Transverse colon (tissue), 4 donors: ENCODE measurements around the gene USP7. TPM values are rescaled to one million over a fixed set of nuclear protein-coding genes. Genes with fewer than 3 reads are reported as not detected.

ENCODE experiments used
- DNase-seq: peaks from one replicate; pipeline ENCODE4 v3.0.0-alpha.2; 2019
- H3K27ac ChIP-seq, 4 donors: fragments of 200-600 bp; sonication (generic); 2 replicates each; pipeline ENCODE4 v1.5.1; 2016 to 2018; ENCODE audit warnings: inconsistent platforms in 4 of 4
- H3K27me3 ChIP-seq: fragments of 200-600 bp; sonication (generic); 2 replicates; pipeline ENCODE4 v1.5.1; 2017; ENCODE audit warnings: inconsistent platforms
- H3K36me3 ChIP-seq, 4 donors: fragments of 200-600 bp; sonication (generic); 2 replicates each; pipeline ENCODE4 v1.5.1; 2017 to 2019; ENCODE audit warnings: inconsistent platforms in 4 of 4
- H3K4me1 ChIP-seq, 4 donors: fragments of 200-600 bp; sonication (generic); 2 replicates each; pipeline ENCODE4 v1.5.1; 2017 to 2020; ENCODE audit warnings: inconsistent platforms in 4 of 4
- H3K4me3 ChIP-seq, 4 donors: fragments of 200-600 bp; sonication (generic); 1 replicate in 1 of 4; 2 replicates in 3 of 4; pipeline versions ENCODE4 v1.5.1 to v1.6.1; 2017 to 2019; ENCODE audit warnings: inconsistent platforms in 4 of 4
- H3K9me3 ChIP-seq, 2 donors: fragments of 200-600 bp; sonication (generic); 2 replicates each; pipeline ENCODE4 v1.5.1; 2017 to 2019; ENCODE audit warnings: inconsistent platforms in 2 of 2
- EP300 ChIP-seq: sonication (generic); formaldehyde crosslinking; IDR thresholded peaks from one replicate; pipeline ENCODE4 v1.6.1; 2017; ENCODE audit warnings: antibody characterized with exemption, low read depth
- POLR2A ChIP-seq: fragments of 450-650 bp; IDR thresholded peaks from one replicate; pipeline ENCODE4 v1.6.1; 2016; ENCODE audit warnings: antibody characterized with exemption, mild to moderate bottlenecking, moderate library complexity
- POLR2AphosphoS5 ChIP-seq, 3 donors: sonication (generic); formaldehyde crosslinking; IDR thresholded peaks; one replicate each; pipeline ENCODE4 v1.6.1; 2016; ENCODE audit warnings: antibody characterized with exemption in 3 of 3
- WGBS, 2 donors: methylation state at CpG; one replicate each; pipeline ENCODE4 v1.1.5; 2018; ENCODE audit warnings: low coverage in 1 of 2; 5-methylcytosine and 5-hydroxymethylcytosine counted together
- in situ Hi-C, 4 donors: fragments of 200-750 bp; cut with MboI; loops; one replicate each; pipeline versions ENCODE4 v1.15.0 to v1.15.1; 2017; ENCODE audit warnings: low sequenced_read_pairs in 3 of 4, low pct_ligation_motif_present in 1 of 4, low pct_unique_long_range_greater_than_20kb in 1 of 4
- intact Hi-C: fragments of 100-400 bp; cut with DNase I; formaldehyde crosslinking; loops from one replicate; pipeline ENCODE4 v1.15.1; 2023; ENCODE audit warnings: low total_unique reads
- total RNA-seq, 4 donors: library from RNA; depleted of rRNA; stranded (reverse); fragments of >200 nt; gene quantifications; one replicate each; pipeline ENCODE4 v1.1.0, GENCODE V29; 2016
- TF ChIP-seq, protein P1 (sequence below), 5 experiments: fragments of 200-600 bp in 3 of 5; fragments of 450-650 bp in 2 of 5; sonication (generic) in 3 of 5; IDR thresholded peaks; 1 replicate in 2 of 5; 2 replicates in 3 of 5; pipeline ENCODE4 v1.5.1; 2016 to 2017; ENCODE audit warnings: antibody characterized with exemption in 5 of 5, inconsistent platforms in 3 of 5, mild to moderate bottlenecking in 2 of 5, moderate library complexity in 1 of 5

The USP7 gene
- total RNA-seq, 4 donors from 2014 or later: 72.9 to 419 (median 158) TPM

DNA sequence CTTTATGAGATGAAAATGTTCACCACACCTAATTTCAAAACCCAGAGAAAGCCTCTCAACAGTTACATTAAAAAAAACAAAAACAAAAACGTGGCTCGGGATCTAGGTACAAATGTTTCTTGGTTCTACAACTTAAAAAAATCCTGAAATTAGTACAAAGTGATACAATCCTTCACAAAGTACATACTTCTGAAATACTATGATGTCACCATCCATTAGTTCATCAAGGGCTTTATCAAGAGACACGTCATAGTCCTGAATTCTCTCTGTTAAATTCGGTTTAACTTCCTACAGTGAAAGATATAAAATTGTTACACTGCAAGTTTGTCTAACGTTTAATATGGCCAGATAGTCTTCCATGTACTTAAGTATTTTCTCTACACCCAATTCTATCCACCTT is 63.4 kb downstream of the USP7 start:
- Histone ChIP-seq H3K27me3 (no peaks in the 10 kb centered on the region), H3K4me3 (no peak overlapping the region), H3K4me1 (no peaks in the 10 kb centered on the region), H3K36me3 (peaks cover 0 to 97% (median 50%) of the 10 kb centered on the region in 4 donors), H3K27ac (no peak overlapping the region), H3K9me3 (no peaks in the 10 kb centered on the region)
- intact Hi-C loops (loop anchor here (10.0 kb wide), 1 partner anchor 104 kb away; no protein-coding TSS in a partner anchor), in situ Hi-C loops (loop anchor here in 2 of 4 donors (10.0 kb wide), 1 partner anchor 104 kb away; no protein-coding TSS in a partner anchor)
- TF ChIP-seq, protein P1, sequence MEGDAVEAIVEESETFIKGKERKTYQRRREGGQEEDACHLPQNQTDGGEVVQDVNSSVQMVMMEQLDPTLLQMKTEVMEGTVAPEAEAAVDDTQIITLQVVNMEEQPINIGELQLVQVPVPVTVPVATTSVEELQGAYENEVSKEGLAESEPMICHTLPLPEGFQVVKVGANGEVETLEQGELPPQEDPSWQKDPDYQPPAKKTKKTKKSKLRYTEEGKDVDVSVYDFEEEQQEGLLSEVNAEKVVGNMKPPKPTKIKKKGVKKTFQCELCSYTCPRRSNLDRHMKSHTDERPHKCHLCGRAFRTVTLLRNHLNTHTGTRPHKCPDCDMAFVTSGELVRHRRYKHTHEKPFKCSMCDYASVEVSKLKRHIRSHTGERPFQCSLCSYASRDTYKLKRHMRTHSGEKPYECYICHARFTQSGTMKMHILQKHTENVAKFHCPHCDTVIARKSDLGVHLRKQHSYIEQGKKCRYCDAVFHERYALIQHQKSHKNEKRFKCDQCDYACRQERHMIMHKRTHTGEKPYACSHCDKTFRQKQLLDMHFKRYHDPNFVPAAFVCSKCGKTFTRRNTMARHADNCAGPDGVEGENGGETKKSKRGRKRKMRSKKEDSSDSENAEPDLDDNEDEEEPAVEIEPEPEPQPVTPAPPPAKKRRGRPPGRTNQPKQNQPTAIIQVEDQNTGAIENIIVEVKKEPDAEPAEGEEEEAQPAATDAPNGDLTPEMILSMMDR (IDR thresholded peaks at IDR 0.05): no peak
- no peak for TF ChIP-seq EP300
- TF ChIP-seq POLR2AphosphoS5 (IDR thresholded peaks at IDR 0.05): no peak
- no peak for TF ChIP-seq POLR2A
- WGBS, 2 donors: 80 to 83% methylated on average over 5 of the region's 5 CpGs
- no peak for DNase-seq

DNA sequence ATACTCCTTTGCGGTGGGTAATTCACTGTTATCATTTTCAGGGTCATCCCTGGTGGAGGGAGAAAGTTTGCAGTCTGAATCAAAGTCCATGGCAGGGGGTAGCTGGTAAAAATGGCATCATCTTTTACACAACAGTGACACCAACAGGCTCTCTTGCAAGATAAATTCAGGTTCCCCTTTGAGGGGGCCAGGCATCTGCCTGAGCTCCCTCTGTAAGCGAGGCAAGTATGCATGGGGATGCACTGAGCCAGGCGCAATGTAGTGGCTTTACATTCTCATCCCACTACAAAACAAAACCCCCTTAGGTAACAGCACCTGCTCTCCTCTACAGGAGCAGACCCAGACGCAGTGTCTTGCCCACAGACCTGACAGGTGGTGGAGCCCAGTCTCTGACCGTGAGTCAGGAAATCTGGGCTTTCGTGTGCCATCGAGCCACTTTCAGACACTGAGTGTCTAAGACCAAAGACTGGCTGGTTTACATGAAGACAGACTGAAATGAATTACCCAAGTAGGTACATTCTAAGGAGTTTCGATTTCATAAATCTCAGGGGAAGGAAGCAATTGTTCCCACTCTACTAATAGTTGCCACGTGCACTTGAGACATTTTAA is 63.9 kb downstream of the USP7 start:
- Histone ChIP-seq H3K4me3 (no peak overlapping the region), H3K27ac (no peak overlapping the region), H3K36me3 (peaks cover 0 to 97% (median 50%) of the 10 kb centered on the region in 4 donors), H3K9me3 (no peaks in the 10 kb centered on the region), H3K4me1 (no peaks in the 10 kb centered on the region), H3K27me3 (no peaks in the 10 kb centered on the region)
- no peak for DNase-seq
- WGBS, 2 donors: 75 to 87% methylated on average over 2 to 9 of the region's 9 CpGs
- TF ChIP-seq EP300: no peak
- no peak for TF ChIP-seq POLR2A
- no peak for TF ChIP-seq POLR2AphosphoS5 (IDR thresholded peaks at IDR 0.05)
- TF ChIP-seq, protein P1 (IDR thresholded peaks at IDR 0.05): no peak
- in situ Hi-C loops: loop anchor here in 3 of 4 donors (10.0 to 25.0 kb wide), 3 partner anchors 105 to 238 kb away; partner anchors contain the start of gene ABAT (in 1 of the 3)
- intact Hi-C loops: loop anchor here (10.0 kb wide), 1 partner anchor 105 kb away; no protein-coding TSS in a partner anchor

DNA sequence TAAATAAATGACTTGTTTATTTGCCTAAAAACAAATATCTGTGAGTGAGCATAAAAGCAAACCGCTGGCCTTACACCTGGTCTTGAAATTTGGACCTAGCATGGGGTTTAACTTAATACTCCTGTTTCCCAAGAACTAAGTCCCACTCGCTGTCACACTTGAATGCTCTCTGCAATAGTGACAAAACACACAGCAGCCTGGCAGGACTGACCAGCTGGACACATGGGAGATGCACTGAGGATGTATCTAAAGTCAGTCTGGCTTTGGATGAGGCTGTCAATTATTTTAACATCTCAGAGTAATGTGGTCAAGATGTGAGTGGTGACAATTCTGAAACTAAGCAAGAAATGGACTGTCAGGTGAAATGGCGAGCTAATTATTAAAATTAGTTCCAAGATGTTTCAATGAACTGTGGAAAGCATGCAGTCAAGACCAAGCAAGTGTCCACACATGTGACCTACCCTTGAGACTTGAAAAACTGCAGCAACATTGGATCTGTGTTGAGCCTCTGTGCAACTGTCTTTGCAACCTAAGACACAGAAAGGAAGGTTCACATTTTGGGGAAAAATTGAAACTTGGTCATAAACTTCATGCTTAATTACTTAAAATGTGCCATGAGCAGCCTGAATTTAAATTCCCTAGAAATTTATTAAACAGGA is 64.9 kb downstream of the USP7 start:
- intact Hi-C loops (no loop called here), in situ Hi-C loops (loop anchor here in 2 of 4 donors (25.0 kb wide), 2 partner anchors 236 to 239 kb away; partner anchors contain the start of gene ABAT (in 1 of the 2))
- no peaks in the 10 kb centered on the region for H3K27me3 ChIP-seq
- TF ChIP-seq POLR2A (no peak), POLR2AphosphoS5 (IDR thresholded peaks at IDR 0.05) (no peak), EP300 (no peak)
- TF ChIP-seq, protein P1 (IDR thresholded peaks at IDR 0.05): no peak
- DNase-seq: no peak
- 95 to 100% methylated on average over 3 of the region's 3 CpGs for WGBS, 2 donors
- H3K36me3 ChIP-seq: peaks cover 0 to 96% (median 49%) of the 10 kb centered on the region in 4 donors
- no peak overlapping the region for H3K4me3 ChIP-seq
- no peaks in the 10 kb centered on the region for H3K9me3 ChIP-seq
- H3K4me1 ChIP-seq: no peaks in the 10 kb centered on the region
- H3K27ac ChIP-seq: no peak overlapping the region

DNA sequence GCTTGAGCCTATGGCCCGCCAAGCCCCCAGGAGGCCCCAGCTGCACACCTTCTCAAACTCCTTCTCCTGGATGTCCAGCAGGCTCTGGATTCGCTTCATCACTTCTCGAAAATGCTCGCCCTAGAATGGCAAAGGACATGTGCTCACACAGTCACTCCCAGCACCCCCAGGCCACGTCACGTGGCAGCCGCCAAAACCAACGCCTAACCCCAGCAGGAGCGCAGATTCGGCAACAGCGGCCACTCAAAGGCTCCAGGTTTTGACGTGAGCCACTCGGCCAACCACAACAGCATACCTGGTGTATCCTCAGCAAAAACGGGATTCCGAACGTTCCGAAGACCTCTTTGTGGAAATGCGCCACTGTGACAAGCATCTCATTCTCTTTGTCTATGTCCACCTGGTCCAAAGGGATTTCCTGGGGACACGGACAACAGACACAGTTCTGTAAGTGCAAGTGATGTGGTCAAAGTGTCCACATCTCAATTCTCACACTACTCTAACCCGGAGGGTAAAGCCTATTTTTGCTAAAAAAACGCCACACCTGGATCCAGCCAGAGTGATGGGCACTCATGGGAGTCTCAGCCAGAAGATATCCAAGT is 68.9 kb downstream of the USP7 start:
- DNase-seq: no peak
- H3K4me1 ChIP-seq: no peaks in the 10 kb centered on the region
- in situ Hi-C loops (loop anchor here in 2 of 4 donors (25.0 kb wide), 2 partner anchors 233 to 242 kb away; partner anchors contain the start of gene ABAT (in 1 of the 2)), intact Hi-C loops (no loop called here)
- H3K36me3 ChIP-seq: peaks cover 0 to 78% (median 36%) of the 10 kb centered on the region in 4 donors
- no peaks in the 10 kb centered on the region for H3K27me3 ChIP-seq
- H3K27ac ChIP-seq: no peak overlapping the region
- 97 to 100% methylated on average over 1 to 21 of the region's 21 CpGs for WGBS, 2 donors
- no peaks in the 10 kb centered on the region for H3K9me3 ChIP-seq
- H3K4me3 ChIP-seq: no peak overlapping the region
- TF ChIP-seq EP300 (no peak), POLR2AphosphoS5 (IDR thresholded peaks at IDR 0.05) (no peak), POLR2A (no peak)
- TF ChIP-seq, protein P1 (IDR thresholded peaks at IDR 0.05): no peak
